Measurements from ENCODE around the gene KIAA0930.

The KIAA0930 gene

GRCh38 chr22:45254388-45254787 lies 13.7 kb upstream of the KIAA0930 start:
- Mint-ChIP-seq H3K4me1 (peaks cover 23% of the 10 kb centered on the region), H3K27ac (peak overlapping the region; percentile 86), H3K4me3 (no peak overlapping the region), H3K27me3 (no peaks in the 10 kb centered on the region), H3K9me3 (no peaks in the 10 kb centered on the region), H3K36me3 (ENCODE audit: low read depth) (no peaks in the 10 kb centered on the region)
- ATAC-seq: peak; percentile 52
- no peak for DNase-seq

- H3K4me1 Mint-ChIP-seq: peaks cover 25% of the 10 kb centered on the region
- H3K9me3 Mint-ChIP-seq: no peaks in the 10 kb centered on the region
- no peak overlapping the region for H3K27ac Mint-ChIP-seq
- H3K27me3 Mint-ChIP-seq: no peaks in the 10 kb centered on the region
- H3K4me3 Mint-ChIP-seq: no peak overlapping the region
- ATAC-seq (no peak), DNase-seq (no peak)
- H3K36me3 Mint-ChIP-seq (ENCODE audit: low read depth): no peaks in the 10 kb centered on the region
Measured at GRCh38 chr22:45253039-45253641, 12.4 kb upstream of the KIAA0930 start.

DNA sequence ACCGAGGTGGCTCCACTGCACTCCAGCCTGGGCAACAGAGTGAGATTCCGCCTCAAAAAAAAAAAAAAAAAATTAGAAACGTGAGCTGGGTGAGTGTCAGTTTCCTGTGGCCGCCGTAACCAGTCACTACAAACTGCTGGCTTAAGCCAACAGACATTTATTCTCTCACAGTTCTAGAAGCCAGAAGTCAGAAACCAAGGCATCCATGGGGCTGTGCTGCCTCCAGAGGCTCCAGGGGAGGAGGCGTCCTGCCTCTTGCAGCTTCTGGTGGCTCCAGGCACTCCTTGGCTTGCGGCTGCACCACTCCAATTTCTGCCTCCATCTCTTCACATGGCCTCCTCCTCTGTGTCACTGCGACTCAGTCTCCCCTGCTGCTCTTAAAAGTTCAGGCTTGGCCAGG lies 11.1 kb upstream of the KIAA0930 start:
- no peak overlapping the region for H3K27ac Mint-ChIP-seq
- no peak overlapping the region for H3K4me3 Mint-ChIP-seq
- H3K27me3 Mint-ChIP-seq: no peaks in the 10 kb centered on the region
- DNase-seq: no peak
- no peak for ATAC-seq
- H3K36me3 Mint-ChIP-seq (ENCODE audit: low read depth): no peaks in the 10 kb centered on the region
- H3K4me1 Mint-ChIP-seq: peaks cover 33% of the 10 kb centered on the region
- no peaks in the 10 kb centered on the region for H3K9me3 Mint-ChIP-seq

GRCh38 chr22:45248832-45249561 lies 8.3 kb upstream of the KIAA0930 start:
- Mint-ChIP-seq H3K4me1 (peaks cover 25% of the 10 kb centered on the region), H3K4me3 (no peak overlapping the region), H3K36me3 (ENCODE audit: low read depth) (no peaks in the 10 kb centered on the region), H3K27me3 (no peaks in the 10 kb centered on the region), H3K27ac (peak overlapping the region; percentile 35), H3K9me3 (no peaks in the 10 kb centered on the region)
- DNase-seq: no peak
- ATAC-seq: no peak

- Mint-ChIP-seq H3K27me3 (no peaks in the 10 kb centered on the region), H3K9me3 (no peaks in the 10 kb centered on the region), H3K4me3 (peak overlapping the region; percentile 40), H3K36me3 (ENCODE audit: low read depth) (no peaks in the 10 kb centered on the region), H3K4me1 (peaks cover 28% of the 10 kb centered on the region), H3K27ac (peak overlapping the region; percentile 82)
- DNase-seq (no peak), ATAC-seq (no peak)
Measured at GRCh38 chr22:45246060-45246985, 5.6 kb upstream of the KIAA0930 start.

- no peaks in the 10 kb centered on the region for H3K27me3 Mint-ChIP-seq
- no peak for DNase-seq
- H3K4me3 Mint-ChIP-seq: no peak overlapping the region
- no peak overlapping the region for H3K27ac Mint-ChIP-seq
- no peaks in the 10 kb centered on the region for H3K9me3 Mint-ChIP-seq
- no peaks in the 10 kb centered on the region for H3K36me3 Mint-ChIP-seq (ENCODE audit: low read depth)
- H3K4me1 Mint-ChIP-seq: peaks cover 34% of the 10 kb centered on the region
- no peak for ATAC-seq
Measured at GRCh38 chr22:45244916-45245315, 4.2 kb upstream of the KIAA0930 start.

GRCh38 chr22:45242778-45243191 lies 2.1 kb upstream of the KIAA0930 start:
- Mint-ChIP-seq H3K36me3 (ENCODE audit: low read depth) (no peaks in the 10 kb centered on the region), H3K27ac (no peak overlapping the region), H3K4me3 (no peak overlapping the region), H3K27me3 (no peaks in the 10 kb centered on the region), H3K9me3 (no peaks in the 10 kb centered on the region), H3K4me1 (peaks cover 44% of the 10 kb centered on the region)
- ATAC-seq (no peak), DNase-seq (no peak)

DNA sequence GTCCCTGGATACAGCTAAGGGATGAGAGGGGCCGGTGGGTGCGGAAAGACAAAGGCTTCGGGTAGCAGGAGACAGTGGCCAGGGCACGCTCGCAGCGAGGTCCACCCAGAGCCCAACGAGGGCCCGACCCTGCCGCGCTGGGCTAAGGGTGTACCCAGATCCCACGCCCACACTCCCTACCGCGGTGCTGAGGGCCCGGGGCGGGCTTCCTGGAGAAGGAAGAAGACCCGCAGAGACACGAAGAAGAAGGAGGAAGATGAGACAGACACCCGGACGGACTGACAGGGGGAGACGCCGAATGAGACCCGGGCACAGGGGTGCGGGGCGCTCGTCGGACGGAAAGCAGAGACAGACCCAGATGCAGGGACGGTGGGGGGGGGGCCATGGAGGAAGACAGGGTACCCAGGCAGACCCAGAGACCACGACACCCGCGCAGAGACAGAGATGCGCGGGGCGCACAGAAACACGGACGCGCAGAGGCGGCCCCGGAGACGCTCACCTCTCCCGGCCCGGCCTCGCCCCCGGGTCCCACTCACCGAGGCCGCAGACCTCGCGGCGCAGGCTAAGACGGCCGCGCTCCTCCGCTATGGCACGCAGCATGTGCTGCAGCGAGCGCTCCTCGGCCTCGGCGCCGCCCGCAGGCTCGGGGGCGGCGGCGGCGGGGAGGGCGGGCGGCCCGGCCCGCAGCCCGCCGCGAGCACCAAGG lies 437 bp downstream of the KIAA0930 start:
- ATAC-seq (peak; percentile 26), DNase-seq (peak; percentile 40)
- Mint-ChIP-seq H3K36me3 (ENCODE audit: low read depth) (no peaks in the 10 kb centered on the region), H3K27ac (peak overlapping the region; percentile 75), H3K4me1 (peaks cover 49% of the 10 kb centered on the region), H3K9me3 (no peaks in the 10 kb centered on the region), H3K27me3 (no peaks in the 10 kb centered on the region), H3K4me3 (peak overlapping the region; percentile 88)

DNA sequence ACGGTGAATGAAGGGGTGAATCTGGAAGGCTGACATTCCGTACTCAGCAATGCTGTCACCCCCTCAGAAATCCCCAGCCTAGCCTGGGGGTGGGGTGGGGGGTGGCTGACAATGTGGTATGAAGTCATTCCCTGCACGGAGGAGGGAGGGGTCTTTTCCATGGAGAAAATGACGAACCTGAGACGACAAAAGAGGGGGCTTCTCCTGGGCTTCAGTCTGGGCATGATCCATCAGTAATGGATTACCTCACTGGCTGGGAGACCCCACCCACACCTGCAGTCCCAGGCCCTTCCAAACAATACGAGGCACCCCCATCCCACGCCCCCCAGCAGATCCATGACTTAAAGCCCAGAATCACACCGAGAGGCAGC lies 1.0 kb downstream of the KIAA0930 start:
- H3K36me3 Mint-ChIP-seq (ENCODE audit: low read depth): no peaks in the 10 kb centered on the region
- DNase-seq: no peak
- no peak for ATAC-seq
- peaks cover 51% of the 10 kb centered on the region for H3K4me1 Mint-ChIP-seq
- no peaks in the 10 kb centered on the region for H3K9me3 Mint-ChIP-seq
- H3K27ac Mint-ChIP-seq: no peak overlapping the region
- H3K4me3 Mint-ChIP-seq: peak overlapping the region; percentile 88
- no peaks in the 10 kb centered on the region for H3K27me3 Mint-ChIP-seq

- Mint-ChIP-seq H3K27ac (no peak overlapping the region), H3K4me3 (peak overlapping the region; percentile 88), H3K36me3 (ENCODE audit: low read depth) (no peaks in the 10 kb centered on the region), H3K4me1 (peaks cover 55% of the 10 kb centered on the region), H3K9me3 (no peaks in the 10 kb centered on the region), H3K27me3 (no peaks in the 10 kb centered on the region)
- ATAC-seq: no peak
- no peak for DNase-seq
Measured at GRCh38 chr22:45238957-45239680, 1.6 kb downstream of the KIAA0930 start.

DNA sequence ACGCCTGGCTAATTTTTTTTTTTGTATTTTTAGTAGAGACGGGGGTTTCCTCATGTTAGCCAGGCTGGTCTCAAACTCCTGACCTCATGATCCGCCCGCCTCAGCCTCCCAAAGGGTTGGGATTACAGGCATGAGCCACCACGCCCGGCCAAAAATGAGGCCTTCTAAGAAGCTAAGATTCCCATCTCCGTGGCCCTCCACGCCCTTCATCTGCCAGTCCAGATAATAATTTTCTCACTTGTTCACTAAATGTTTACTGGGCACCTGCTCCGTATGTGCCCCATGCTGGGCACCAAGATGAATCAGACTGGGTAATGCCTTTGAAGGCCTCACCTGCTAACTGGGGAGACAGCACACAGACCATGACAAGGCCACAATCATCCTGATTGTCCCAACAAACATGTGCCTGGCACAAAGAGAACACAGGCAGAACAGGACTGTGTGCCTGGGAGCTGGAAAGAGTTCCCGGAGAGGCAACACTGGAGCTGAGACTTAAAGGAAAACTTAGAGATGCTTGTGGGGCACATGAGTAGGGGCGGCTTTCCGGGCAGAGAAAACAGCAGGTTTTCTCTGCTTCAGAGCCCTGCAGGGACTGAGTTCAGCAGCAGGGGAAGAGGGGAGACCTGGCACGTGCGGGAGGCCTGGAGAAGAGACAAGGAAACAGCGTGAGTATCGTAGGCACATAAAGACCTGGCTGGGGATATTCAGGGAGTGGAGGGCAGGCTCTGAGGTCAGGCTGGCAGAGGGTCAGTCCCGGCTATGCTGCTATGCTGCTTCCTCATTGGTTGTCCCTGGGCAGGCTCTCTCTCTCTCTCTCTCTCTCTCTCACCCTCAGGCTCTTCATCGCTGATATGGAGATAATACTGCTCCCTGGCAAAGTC lies 2.4 kb downstream of the KIAA0930 start:
- no peaks in the 10 kb centered on the region for H3K27me3 Mint-ChIP-seq
- H3K36me3 Mint-ChIP-seq (ENCODE audit: low read depth): no peaks in the 10 kb centered on the region
- no peak overlapping the region for H3K27ac Mint-ChIP-seq
- no peak for DNase-seq
- H3K9me3 Mint-ChIP-seq: no peaks in the 10 kb centered on the region
- ATAC-seq: no peak
- H3K4me3 Mint-ChIP-seq: no peak overlapping the region
- H3K4me1 Mint-ChIP-seq: peaks cover 55% of the 10 kb centered on the region

DNA sequence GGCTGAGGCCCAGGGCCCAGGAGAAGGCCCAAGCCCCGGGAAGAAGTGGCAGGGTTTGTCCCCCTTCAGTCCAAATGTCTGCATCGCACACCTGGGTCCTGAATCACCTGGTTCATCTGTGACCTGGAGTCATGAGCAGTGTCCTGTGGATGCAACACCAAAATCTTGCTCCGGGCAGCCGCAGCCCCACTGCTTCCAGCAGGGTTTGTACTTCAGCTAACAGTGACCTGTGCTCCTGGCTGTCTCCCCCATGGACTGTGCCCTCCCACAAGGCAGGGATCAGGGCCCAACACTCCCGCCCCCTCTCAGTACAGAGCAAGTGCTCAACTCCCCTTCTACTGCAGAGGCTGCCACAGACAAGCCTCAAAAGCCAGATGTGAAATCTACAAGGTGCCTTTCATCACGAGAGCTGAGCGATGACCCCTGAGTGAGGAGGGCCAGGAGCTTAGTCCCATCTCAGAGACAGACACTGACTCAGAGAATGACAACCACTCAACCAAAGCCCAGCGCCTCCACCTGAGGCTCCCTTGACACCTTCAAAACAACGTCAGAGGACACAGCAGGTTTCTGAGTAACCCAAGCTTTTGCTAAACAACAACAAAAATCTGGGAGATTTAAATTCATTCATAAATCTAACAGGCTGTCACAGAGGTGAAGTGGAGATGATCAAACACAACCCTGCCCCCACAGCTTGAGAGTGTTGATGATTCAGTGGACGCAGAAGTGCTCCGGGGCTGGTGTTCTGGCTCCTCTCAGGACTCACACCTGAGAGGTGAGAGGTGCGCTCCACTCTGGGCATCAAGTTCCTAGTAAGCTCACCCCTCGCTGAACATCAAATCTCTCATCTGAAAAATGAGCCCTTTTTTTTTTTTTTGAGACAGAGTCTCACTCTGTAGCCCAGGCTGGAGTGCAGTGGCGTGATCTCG lies 3.4 kb downstream of the KIAA0930 start:
- H3K4me3 Mint-ChIP-seq: no peak overlapping the region
- ATAC-seq: no peak
- no peaks in the 10 kb centered on the region for H3K36me3 Mint-ChIP-seq (ENCODE audit: low read depth)
- peaks cover 55% of the 10 kb centered on the region for H3K4me1 Mint-ChIP-seq
- no peak overlapping the region for H3K27ac Mint-ChIP-seq
- H3K27me3 Mint-ChIP-seq: no peaks in the 10 kb centered on the region
- DNase-seq: no peak
- H3K9me3 Mint-ChIP-seq: no peaks in the 10 kb centered on the region

All from activated naive CD8-positive, alpha-beta T cell treated with anti-CD3 and anti-CD28 coated beads, Interleukin-2, amount 50 U/mL, for 24 hours (primary cell).